AG09319 (cell line): ENCODE data around the gene VPREB3.
"Not testable (repeated sequence)": the region's sequence is repeated elsewhere in the genome, so short reads cannot be mapped to it uniquely, and the experiment has no call there.

Experiments
- DNase-seq: peaks from one replicate; pipeline ENCODE4 v3.0.0-alpha.2; 2010; ENCODE audit warnings: low read depth; ENCODE audit errors: extremely low read depth
- CTCF ChIP-seq: IDR thresholded peaks from 2 replicates; pipeline ENCODE4 v1.5.1; 2011; ENCODE audit warnings: low read depth, mild to moderate bottlenecking, inconsistent platforms, low read length, moderate library complexity

Gene VPREB3

GRCh38 chr22:23744485-23744884, 9.7 kb downstream of the VPREB3 start:
- TF ChIP-seq CTCF, result no peak
- no peak for DNase-seq

GRCh38 chr22:23744001-23744400, 10.2 kb downstream of the VPREB3 start:
- TF ChIP-seq CTCF, result no peak
- no peak for DNase-seq

- no peak for TF ChIP-seq CTCF
- no peak for DNase-seq
Measured at GRCh38 chr22:23743303-23743705, 10.9 kb downstream of the VPREB3 start.

GRCh38 chr22:23742505-23743264, 11.5 kb downstream of the VPREB3 start:
- TF ChIP-seq CTCF, result no peak
- no peak for DNase-seq

GRCh38 chr22:23737696-23738095, 16.5 kb downstream of the VPREB3 start:
- no peak for TF ChIP-seq CTCF

GRCh38 chr22:23728108-23728507, 26.1 kb downstream of the VPREB3 start:
- DNase-seq, result not testable (repeated sequence)

More at GRCh38 chr22:23737696-23738095, 16.5 kb downstream of the VPREB3 start:
- no peak for DNase-seq

- no peak for TF ChIP-seq CTCF
- no peak for DNase-seq
Measured at GRCh38 chr22:23722724-23723123, 31.5 kb downstream of the VPREB3 start.

GRCh38 chr22:23722160-23722559, 32.1 kb downstream of the VPREB3 start:
- no peak for DNase-seq
- TF ChIP-seq CTCF, result no peak
